Measurements from ENCODE around the gene DGCR8.
"Not testable (repeated sequence)": the region's sequence is repeated elsewhere in the genome, so short reads cannot be mapped to it uniquely, and the experiment has no call there.

Gene DGCR8

GRCh38 chr22:20156611-20157429 lies 76.8 kb downstream of the DGCR8 start:
- peak; percentile 2 for DNase-seq

- DNase-seq = no peak
Measured at GRCh38 chr22:20157430-20158183, 77.6 kb downstream of the DGCR8 start.

- no peak for DNase-seq
Measured at GRCh38 chr22:20158391-20159036, 78.5 kb downstream of the DGCR8 start.

- no peak for DNase-seq
Measured at GRCh38 chr22:20159076-20159475, 79.0 kb downstream of the DGCR8 start.

- not testable (repeated sequence) for DNase-seq
Measured at GRCh38 chr22:20159531-20159930, 79.5 kb downstream of the DGCR8 start.

- no peak for DNase-seq
Measured at GRCh38 chr22:20160041-20160440, 80.0 kb downstream of the DGCR8 start.

Measured in GF-D8 (cell line).